Measurements from ENCODE around the gene PTOV1.

Gene PTOV1

DNA sequence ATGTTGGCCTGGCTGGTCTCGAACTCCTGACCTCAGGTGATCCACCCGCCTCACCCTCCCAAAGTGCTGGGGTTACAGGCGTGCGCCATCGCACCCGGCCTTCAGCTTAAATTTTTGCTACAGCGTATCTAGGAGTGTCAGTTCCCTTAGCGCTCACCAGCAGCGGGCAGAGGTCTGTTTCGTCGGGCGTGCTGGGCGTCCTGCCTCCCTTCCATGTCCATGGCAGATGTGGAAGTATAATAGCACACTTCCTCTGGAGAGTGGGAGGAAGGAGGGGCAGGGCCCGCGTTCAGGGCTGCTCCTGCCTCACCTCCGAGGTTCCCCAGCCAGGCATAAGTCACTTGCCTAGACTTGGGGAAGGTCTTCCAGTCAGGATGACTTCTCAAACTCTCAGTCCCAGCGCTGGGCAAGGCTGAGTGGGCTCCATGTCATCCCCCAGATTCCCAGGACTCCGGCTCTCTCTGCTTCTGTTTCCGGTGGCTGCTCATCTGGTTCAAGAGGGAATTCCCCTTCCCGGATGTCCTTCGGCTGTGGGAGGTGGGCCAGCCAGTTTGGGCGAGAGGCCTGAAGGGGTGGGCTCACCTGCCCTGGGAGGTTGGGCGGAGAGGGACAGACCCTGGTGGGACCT lies 36.2 kb downstream of the PTOV1 start:
- Histone ChIP-seq H3K27ac (ENCODE audit: low read depth, low read length) (no peak overlapping the region), H3K4me1 (ENCODE audit: control insufficient read depth, insufficient read depth, low read length) (no peaks in the 10 kb centered on the region), H3K9ac (ENCODE audit: low read length) (no peak overlapping the region), H3K4me3 (ENCODE audit: low read length) (no peak overlapping the region), H3K36me3 (ENCODE audit: control insufficient read depth, insufficient read depth, low read length) (peaks cover 28% of the 10 kb centered on the region), H3K27me3 (ENCODE audit: control insufficient read depth, insufficient read depth, low read length) (no peaks in the 10 kb centered on the region)

DNA sequence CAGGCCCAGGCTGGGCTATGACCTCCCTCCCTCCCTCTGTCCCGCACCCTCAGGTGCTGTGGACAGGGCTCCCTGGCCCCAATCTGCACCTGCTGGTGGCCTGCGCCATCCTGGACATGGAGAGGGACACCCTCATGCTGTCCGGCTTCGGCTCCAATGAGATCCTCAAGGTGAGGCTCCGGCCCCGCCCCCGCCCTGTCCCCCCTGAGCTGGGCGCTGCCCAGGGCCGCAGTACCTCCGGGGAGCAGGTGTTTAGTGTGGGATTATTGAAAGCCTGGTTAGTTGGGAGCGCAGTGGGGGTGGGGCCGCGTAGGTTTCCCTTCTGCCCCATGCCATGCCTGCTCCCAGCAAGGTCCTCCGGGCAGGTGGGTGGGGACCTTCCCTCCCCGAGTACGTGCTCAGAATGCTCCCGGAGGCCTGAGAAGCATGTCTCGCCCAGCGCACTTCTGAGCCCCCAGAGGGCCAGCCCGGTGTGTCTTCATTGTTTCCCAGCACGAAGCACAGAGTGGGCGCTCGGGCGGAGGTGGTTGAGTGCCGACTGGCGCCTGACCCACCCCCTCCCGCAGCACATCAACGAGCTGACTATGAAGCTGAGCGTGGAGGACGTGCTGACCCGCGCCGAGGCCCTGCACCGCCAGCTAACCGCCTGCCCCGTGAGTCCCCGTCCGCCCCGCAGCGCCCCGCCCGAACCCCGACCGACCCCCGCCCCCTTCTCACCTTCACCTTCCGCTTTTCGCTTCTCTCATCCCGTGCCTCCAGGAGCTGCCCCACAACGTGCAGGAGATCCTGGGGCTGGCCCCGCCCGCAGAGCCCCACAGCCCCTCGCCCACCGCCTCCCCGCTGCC lies 36.9 kb downstream of the PTOV1 start:
- Histone ChIP-seq H3K27me3 (ENCODE audit: control insufficient read depth, insufficient read depth, low read length) (no peaks in the 10 kb centered on the region), H3K4me3 (ENCODE audit: low read length) (no peak overlapping the region), H3K36me3 (ENCODE audit: control insufficient read depth, insufficient read depth, low read length) (peaks cover 21% of the 10 kb centered on the region), H3K4me1 (ENCODE audit: control insufficient read depth, insufficient read depth, low read length) (no peaks in the 10 kb centered on the region), H3K27ac (ENCODE audit: low read depth, low read length) (no peak overlapping the region), H3K9ac (ENCODE audit: low read length) (no peak overlapping the region)

DNA sequence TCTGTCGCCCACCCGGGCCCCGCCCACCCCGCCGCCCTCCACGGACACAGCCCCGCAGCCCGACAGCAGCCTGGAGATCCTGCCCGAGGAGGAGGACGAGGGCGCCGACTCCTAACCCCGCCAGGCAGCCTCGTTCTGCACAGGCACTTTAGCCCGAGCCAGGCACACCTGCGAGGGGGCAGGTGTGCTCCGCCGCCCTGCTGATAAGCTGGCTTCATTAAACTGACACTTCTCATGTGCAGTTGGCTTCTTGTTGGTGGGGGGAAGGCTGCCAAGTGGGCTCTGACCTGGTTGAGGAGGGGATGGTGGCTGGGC lies 37.5 kb downstream of the PTOV1 start:
- H3K4me1 ChIP-seq (ENCODE audit: control insufficient read depth, insufficient read depth, low read length) = no peaks in the 10 kb centered on the region
- no peak overlapping the region for H3K9ac ChIP-seq (ENCODE audit: low read length)
- peaks cover 15% of the 10 kb centered on the region for H3K36me3 ChIP-seq (ENCODE audit: control insufficient read depth, insufficient read depth, low read length)
- H3K4me3 ChIP-seq (ENCODE audit: low read length) = no peak overlapping the region
- no peaks in the 10 kb centered on the region for H3K27me3 ChIP-seq (ENCODE audit: control insufficient read depth, insufficient read depth, low read length)
- no peak overlapping the region for H3K27ac ChIP-seq (ENCODE audit: low read depth, low read length)

DNA sequence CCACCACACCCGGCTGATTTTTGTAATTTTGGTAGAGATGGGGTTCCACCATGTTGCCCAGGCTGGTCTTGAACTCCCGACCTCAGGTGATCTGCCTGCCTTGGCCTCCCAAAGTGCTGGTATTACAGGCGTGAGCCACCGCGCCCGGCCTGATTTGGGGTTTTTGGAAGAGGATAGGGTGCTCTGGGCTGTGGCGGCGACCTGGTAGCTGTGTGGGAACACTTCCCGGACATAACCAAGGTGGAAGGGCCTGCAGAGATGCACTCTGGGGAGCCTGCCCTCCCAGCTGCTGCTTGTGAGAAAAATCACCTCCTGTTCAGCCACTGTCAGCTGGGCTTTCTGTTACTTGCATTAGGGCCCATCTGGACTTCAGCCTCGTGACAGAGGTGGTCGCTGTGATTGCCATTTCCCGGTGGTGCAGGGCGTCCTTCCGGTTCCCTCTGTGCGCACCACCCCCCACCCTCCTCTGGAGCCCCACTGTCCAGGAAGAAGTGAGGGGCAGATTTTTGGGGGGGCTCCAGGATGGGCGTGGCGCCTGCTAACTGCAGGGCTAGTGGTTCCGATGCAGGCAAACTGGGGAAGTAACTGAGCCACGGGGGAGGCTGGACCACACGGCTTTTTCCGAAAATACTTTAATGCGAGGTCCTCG lies 38.2 kb downstream of the PTOV1 start:
- Histone ChIP-seq H3K27ac (ENCODE audit: low read depth, low read length) (no peak overlapping the region), H3K4me1 (ENCODE audit: control insufficient read depth, insufficient read depth, low read length) (no peaks in the 10 kb centered on the region), H3K27me3 (ENCODE audit: control insufficient read depth, insufficient read depth, low read length) (no peaks in the 10 kb centered on the region), H3K9ac (ENCODE audit: low read length) (no peak overlapping the region), H3K36me3 (ENCODE audit: control insufficient read depth, insufficient read depth, low read length) (peaks cover 8% of the 10 kb centered on the region), H3K4me3 (ENCODE audit: low read length) (no peak overlapping the region)

DNA sequence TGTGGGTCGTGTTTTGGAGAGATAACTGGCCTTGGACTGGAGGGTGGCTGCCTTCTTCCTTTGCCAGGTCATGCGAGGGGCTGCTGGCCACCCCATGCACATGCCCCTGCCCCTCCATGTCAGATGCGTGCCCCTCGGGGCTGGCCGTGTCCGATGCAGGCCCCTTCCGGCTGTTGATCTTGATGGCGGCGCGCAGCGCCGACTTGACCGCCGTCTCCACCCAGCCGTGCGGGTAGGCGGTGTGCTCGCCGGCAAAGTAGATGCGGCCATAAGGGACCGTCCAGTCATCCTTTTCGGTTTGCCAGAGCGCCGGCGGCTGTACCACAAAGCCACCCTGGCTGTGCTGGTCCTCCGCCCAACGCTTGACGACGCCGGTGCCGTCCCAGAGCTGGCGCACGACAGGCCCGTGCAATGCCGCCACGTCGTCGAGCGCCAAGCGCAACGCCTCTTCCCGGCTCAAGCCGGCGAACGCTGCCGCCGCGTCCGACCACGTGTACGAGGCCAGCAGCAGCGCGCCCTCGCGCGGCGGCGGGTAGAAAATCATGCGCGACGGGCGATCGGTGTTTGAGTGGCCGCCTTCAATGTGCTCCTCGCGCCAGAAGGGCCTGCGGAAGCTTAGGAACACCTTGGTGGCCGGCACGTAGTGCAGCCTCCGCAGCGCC lies 38.9 kb downstream of the PTOV1 start:
- no peaks in the 10 kb centered on the region for H3K27me3 ChIP-seq (ENCODE audit: control insufficient read depth, insufficient read depth, low read length)
- no peak overlapping the region for H3K27ac ChIP-seq (ENCODE audit: low read depth, low read length)
- H3K4me1 ChIP-seq (ENCODE audit: control insufficient read depth, insufficient read depth, low read length) = no peaks in the 10 kb centered on the region
- no peak overlapping the region for H3K9ac ChIP-seq (ENCODE audit: low read length)
- peaks cover 1% of the 10 kb centered on the region for H3K36me3 ChIP-seq (ENCODE audit: control insufficient read depth, insufficient read depth, low read length)
- peak overlapping the region; percentile 38 for H3K4me3 ChIP-seq (ENCODE audit: low read length)

DNA sequence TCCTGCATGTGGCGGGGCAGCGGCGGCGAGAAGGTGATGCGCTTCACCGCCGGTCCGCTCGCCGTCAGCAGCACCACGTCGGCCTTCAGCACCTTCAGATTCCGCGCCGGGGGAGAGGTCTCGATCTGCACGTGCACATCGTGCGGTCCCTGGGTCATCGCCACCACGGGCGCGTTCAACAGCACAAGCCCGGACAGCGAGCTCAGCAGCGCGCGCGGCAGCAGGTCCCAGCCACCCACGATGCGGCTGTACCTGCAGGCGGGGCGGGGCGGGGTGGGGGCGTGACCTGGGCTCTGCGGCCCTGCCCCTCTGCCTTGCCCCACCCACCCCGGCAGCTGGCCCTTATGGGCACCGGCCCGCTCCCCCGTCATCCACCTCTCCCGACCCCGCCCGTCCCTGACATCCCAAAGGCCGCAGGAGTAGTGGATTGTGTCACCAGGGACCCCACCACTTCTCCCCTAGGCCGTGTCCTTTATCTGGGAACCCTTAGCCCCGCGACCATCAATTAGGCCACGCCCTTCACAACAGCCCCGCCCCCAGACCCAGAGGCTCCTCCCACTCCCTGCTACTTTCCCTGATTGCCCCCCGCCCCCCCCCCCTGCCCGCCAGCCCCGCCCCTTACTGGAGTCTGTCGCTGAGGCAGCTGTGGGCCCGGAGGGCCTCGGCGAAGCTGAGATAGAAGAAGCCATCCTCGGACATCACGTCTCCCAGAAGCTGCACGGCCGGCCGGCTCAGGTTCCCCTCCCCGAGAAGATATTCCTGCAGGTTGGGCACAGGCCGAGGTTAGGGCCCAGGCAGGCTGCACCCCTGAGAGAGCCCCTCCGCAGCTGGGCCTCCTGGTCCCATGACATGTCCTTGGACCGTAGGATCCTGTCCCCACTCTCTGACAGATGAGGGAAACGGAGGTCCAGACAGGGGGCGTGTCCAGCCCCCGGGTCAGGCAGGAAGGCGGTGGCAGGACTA lies 39.7 kb downstream of the PTOV1 start:
- Histone ChIP-seq H3K4me3 (ENCODE audit: low read length) (peak overlapping the region; percentile 38), H3K36me3 (ENCODE audit: control insufficient read depth, insufficient read depth, low read length) (no peaks in the 10 kb centered on the region), H3K27me3 (ENCODE audit: control insufficient read depth, insufficient read depth, low read length) (no peaks in the 10 kb centered on the region), H3K27ac (ENCODE audit: low read depth, low read length) (no peak overlapping the region), H3K9ac (ENCODE audit: low read length) (no peak overlapping the region), H3K4me1 (ENCODE audit: control insufficient read depth, insufficient read depth, low read length) (no peaks in the 10 kb centered on the region)

DNA sequence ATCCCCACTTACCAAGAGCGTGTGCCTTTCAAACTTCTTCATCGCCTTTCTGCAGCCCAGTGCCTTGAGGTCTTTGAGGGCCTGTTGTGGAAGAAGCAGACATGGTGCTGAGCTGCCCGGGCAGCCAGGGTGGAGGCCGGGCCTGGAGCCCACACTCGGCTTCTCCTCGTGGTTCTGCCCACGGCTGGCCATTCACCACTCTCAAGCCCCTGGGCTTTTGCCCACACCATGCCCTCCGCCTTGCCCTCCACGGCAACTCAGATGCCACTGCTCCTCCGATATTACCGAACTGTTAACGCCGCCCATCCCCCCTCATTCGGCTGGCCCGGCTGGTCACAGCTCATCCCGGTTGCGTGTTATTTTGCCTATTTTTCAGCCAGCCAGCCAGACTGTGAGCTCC lies 40.4 kb downstream of the PTOV1 start:
- Histone ChIP-seq H3K4me1 (ENCODE audit: control insufficient read depth, insufficient read depth, low read length) (no peaks in the 10 kb centered on the region), H3K27me3 (ENCODE audit: control insufficient read depth, insufficient read depth, low read length) (no peaks in the 10 kb centered on the region), H3K4me3 (ENCODE audit: low read length) (no peak overlapping the region), H3K36me3 (ENCODE audit: control insufficient read depth, insufficient read depth, low read length) (no peaks in the 10 kb centered on the region), H3K9ac (ENCODE audit: low read length) (no peak overlapping the region), H3K27ac (ENCODE audit: low read depth, low read length) (no peak overlapping the region)

DNA sequence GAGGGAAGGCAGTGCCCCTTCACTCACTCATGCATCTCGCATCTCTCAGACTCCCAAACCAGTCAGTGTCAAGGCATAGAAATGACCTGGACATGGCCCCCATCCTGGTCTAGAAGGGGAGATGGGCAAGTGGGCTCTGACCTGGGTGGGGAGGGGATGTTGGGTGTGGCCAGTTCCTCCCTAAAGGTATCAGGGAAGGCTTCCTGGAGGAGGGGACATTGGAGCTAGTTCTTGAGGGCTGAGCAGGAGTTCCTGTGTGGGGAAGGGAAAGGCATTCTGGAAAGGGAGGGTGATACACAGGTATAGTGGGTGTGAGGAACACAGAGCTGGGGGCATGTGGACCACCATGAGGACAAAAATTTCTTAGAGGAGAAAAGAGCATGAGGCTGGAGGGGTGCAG lies 41.8 kb downstream of the PTOV1 start:
- Histone ChIP-seq H3K27me3 (ENCODE audit: control insufficient read depth, insufficient read depth, low read length) (no peaks in the 10 kb centered on the region), H3K27ac (ENCODE audit: low read depth, low read length) (no peak overlapping the region), H3K36me3 (ENCODE audit: control insufficient read depth, insufficient read depth, low read length) (no peaks in the 10 kb centered on the region), H3K4me3 (ENCODE audit: low read length) (no peak overlapping the region), H3K4me1 (ENCODE audit: control insufficient read depth, insufficient read depth, low read length) (no peaks in the 10 kb centered on the region), H3K9ac (ENCODE audit: low read length) (no peak overlapping the region)

DNA sequence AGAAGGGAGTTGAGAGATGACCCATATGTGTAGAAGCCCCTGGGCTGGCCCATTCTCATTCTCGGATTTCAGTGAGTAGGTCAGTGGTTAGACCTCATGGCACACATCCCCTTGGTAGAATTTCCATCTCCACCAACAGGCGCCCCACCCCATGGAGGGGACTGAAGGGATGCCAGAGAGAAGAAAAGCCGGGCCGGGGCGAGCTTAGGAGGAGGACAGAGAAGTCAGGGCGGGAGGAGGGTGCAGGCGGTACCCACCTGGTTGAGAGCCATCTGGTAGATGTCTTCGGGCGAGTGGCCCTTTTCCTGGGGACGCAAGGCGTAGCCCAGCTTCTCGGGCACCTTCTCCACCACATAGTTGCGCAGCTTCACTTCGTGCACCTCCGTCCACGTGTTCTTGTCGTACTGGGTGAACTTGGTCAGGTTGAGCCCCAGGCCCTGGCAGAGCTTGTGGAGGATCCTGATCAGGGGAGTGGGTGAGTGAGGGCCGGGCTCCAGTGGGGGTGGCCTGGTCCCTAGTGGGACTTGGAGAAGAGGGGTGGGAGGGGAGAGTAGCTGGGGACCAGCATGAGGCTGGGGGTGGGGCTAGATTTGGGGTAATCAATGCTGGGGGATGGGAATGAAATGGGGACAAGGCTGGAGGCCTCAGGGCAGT lies 43.2 kb downstream of the PTOV1 start:
- Histone ChIP-seq H3K9ac (ENCODE audit: low read length) (no peak overlapping the region), H3K27me3 (ENCODE audit: control insufficient read depth, insufficient read depth, low read length) (no peaks in the 10 kb centered on the region), H3K4me3 (ENCODE audit: low read length) (no peak overlapping the region), H3K27ac (ENCODE audit: low read depth, low read length) (no peak overlapping the region), H3K36me3 (ENCODE audit: control insufficient read depth, insufficient read depth, low read length) (no peaks in the 10 kb centered on the region), H3K4me1 (ENCODE audit: control insufficient read depth, insufficient read depth, low read length) (no peaks in the 10 kb centered on the region)

DNA sequence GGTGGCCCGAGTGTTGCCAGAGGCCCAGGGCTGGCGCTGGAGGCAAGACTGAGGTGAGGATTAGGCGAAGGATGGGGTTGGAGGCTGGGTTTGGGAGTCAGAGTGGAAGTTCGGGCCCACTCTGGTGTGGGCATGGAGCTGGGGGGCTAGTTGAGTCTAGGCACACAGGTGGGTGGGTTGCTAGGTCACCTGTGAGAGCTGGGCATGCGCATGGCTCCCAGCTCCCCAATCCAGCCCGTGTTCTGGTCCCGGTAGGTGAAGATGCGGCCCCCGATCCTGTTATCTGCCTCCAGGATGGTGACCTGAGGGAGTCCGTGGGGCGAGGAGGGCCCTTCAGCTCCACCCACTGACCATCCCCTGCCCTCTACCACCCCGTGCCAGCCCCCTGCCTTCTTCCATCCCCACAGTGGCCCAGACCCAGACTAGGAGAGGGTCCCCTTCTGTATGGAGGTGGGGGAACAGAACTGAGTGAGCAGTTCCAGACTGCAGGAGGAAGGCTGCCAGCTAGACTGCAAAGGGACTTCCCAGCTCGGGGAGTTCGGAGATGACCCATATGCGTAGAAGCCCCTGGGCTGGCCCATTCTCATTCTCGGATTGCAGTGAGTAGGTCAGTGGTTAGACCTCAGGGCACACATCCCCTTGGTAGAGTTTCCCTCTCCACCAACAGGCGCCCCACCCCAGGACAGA lies 44.1 kb downstream of the PTOV1 start:
- Histone ChIP-seq H3K4me3 (ENCODE audit: low read length) (no peak overlapping the region), H3K27ac (ENCODE audit: low read depth, low read length) (no peak overlapping the region), H3K4me1 (ENCODE audit: control insufficient read depth, insufficient read depth, low read length) (no peaks in the 10 kb centered on the region)

More for the DNA sequence above, 44.1 kb downstream of the PTOV1 start:
- H3K36me3 ChIP-seq (ENCODE audit: control insufficient read depth, insufficient read depth, low read length) = no peaks in the 10 kb centered on the region
- no peaks in the 10 kb centered on the region for H3K27me3 ChIP-seq (ENCODE audit: control insufficient read depth, insufficient read depth, low read length)
- H3K9ac ChIP-seq (ENCODE audit: low read length) = no peak overlapping the region

All from rectal smooth muscle tissue (tissue), 1 donor.